Hepatocyte (in vitro differentiated cells): ENCODE results near the gene GPD2. TPM values are rescaled to one million over a fixed set of nuclear protein-coding genes. Genes with fewer than 3 reads are reported as not detected.

ENCODE experiments used
- DNase-seq: peaks from one replicate; pipeline ENCODE4 v3.0.0-alpha.2; 2016; ENCODE audit warnings: low spot score
- H2AFZ ChIP-seq: fragments of 200-600 bp; sonication (generic); 2 replicates; pipeline ENCODE4 v1.6.0; 2016; ENCODE audit warnings: antibody characterized with exemption, mild to moderate bottlenecking
- H3K27ac ChIP-seq: fragments of 200-600 bp; sonication (generic); 2 replicates; pipeline ENCODE4 v1.5.1; 2016; ENCODE audit warnings: mild to moderate bottlenecking
- H3K27me3 ChIP-seq: fragments of 200-600 bp; sonication (generic); 2 replicates; pipeline ENCODE4 v1.6.1; 2016
- H3K36me3 ChIP-seq: fragments of 200-600 bp; sonication (generic); replicated peaks from 2 replicates; pipeline ENCODE4 v1.5.1; 2016; ENCODE audit warnings: low read depth; ENCODE audit not compliant: insufficient read depth
- H3K4me1 ChIP-seq: fragments of 200-600 bp; sonication (generic); 2 replicates; pipeline ENCODE4 v1.5.1; 2016; ENCODE audit warnings: mild to moderate bottlenecking, moderate library complexity; ENCODE audit not compliant: insufficient read depth
- H3K4me2 ChIP-seq: fragments of 200-600 bp; sonication (generic); 2 replicates; pipeline ENCODE4 v1.6.0; 2016
- H3K4me3 ChIP-seq: fragments of 200-600 bp; sonication (generic); 2 replicates; pipeline ENCODE4 v1.5.1; 2016; ENCODE audit warnings: mild to moderate bottlenecking
- H3K79me2 ChIP-seq: fragments of 200-600 bp; sonication (generic); 2 replicates; pipeline ENCODE4 v1.6.0; 2017; ENCODE audit warnings: mild to moderate bottlenecking
- H3K9me2 ChIP-seq: fragments of 200-600 bp; sonication (generic); replicated peaks from 2 replicates; pipeline ENCODE4 v1.6.0; 2017; ENCODE audit warnings: mild to moderate bottlenecking; ENCODE audit not compliant: insufficient read depth
- H3K9me3 ChIP-seq: fragments of 200-600 bp; sonication (generic); 2 replicates; pipeline ENCODE4 v1.5.1; 2016; ENCODE audit warnings: low read depth, mild to moderate bottlenecking
- H4K20me1 ChIP-seq: fragments of 200-600 bp; sonication (generic); 2 replicates; pipeline ENCODE4 v1.6.0; 2016; ENCODE audit warnings: mild to moderate bottlenecking; ENCODE audit not compliant: insufficient read depth, poor library complexity, severe bottlenecking
- EZH2 ChIP-seq: fragments of 200-600 bp; sonication (generic); IDR thresholded peaks from 2 replicates; pipeline ENCODE4 v1.6.1; 2016; ENCODE audit warnings: antibody characterized with exemption, mild to moderate bottlenecking, borderline replicate concordance
- EZH2phosphoT487 ChIP-seq: fragments of 200-600 bp; sonication (generic); IDR thresholded peaks from one replicate; pipeline ENCODE4 v1.6.1; 2018; ENCODE audit warnings: antibody characterized with exemption, mild to moderate bottlenecking, low read depth, moderate library complexity; ENCODE audit not compliant: unreplicated experiment, severe bottlenecking
- WGBS: methylation state at CpG from one replicate; pipeline ENCODE4 v1.1.6; 2016; ENCODE audit warnings: low lambda C conversion rate; ENCODE audit errors: missing lambda C conversion rate; 5-methylcytosine and 5-hydroxymethylcytosine counted together
- polyA plus RNA-seq: library from polyadenylated mRNA; unstranded; fragments of >200 nt; fragmentation: Nextera tagmentation; extraction: Ambion mirVana; gene quantifications from 2 replicates; pipeline ENCODE4 v1.2.1, GENCODE V29; 2016
- total RNA-seq: library from RNA; depleted of rRNA; stranded (reverse); fragments of >200 nt; gene quantifications from 2 replicates; pipeline ENCODE4 v1.2.3, GENCODE V29; 2014
- TF ChIP-seq, protein P1 (sequence below): fragments of 200-600 bp; sonication (generic); IDR thresholded peaks from 2 replicates; pipeline ENCODE4 v1.5.1; 2016; ENCODE audit warnings: antibody characterized with exemption, mild to moderate bottlenecking; ENCODE audit not compliant: poor library complexity

Gene GPD2
- total and polyA plus RNA-seq, 2 experiments from 2014 or later = 10.8 to 71.7 TPM

DNA sequence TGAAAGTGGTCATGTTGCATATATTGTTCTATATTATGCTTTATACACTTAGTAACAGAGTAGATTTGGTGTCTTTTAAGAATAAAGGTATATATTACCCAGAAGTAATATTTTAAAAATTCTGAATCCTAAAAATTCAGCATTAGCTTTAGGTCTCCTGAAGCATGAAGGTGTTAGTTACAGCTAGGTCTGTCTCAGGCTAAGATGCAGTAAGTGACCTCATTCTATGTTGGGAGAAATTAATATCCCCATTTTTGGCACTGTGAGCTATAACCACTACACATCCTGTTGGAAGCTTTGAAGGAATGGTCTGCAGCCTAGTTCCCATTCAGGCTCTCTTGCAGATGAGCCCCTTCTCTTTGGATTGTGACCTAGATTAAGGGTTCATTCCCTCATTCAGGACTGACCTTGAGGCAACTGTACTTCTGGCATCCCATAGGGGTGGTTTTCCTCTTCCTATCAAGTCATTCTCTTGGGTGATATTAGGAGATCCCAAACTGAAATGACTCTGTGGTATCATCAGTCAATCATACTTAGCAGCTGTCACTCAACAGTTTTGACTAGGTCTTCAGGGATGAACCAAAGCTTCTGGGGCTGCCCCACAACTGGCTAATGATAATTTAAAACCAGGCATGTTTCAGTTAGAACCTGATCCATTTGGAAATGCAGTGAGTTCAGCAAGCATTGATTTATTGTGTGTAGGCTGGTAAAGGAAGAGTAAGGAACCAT lies 117.7 kb downstream of the GPD2 start:
- Histone ChIP-seq H3K4me3 (no peak overlapping the region), H3K9me2 (no peaks in the 10 kb centered on the region), H3K27me3 (no peaks in the 10 kb centered on the region), H3K79me2 (no peaks in the 10 kb centered on the region), H2AFZ (no peak overlapping the region), H3K36me3 (no peaks in the 10 kb centered on the region), H3K4me2 (no peak overlapping the region), H3K27ac (no peak overlapping the region), H3K4me1 (no peaks in the 10 kb centered on the region), H3K9me3 (no peaks in the 10 kb centered on the region), H4K20me1 (no peaks in the 10 kb centered on the region)
- TF ChIP-seq EZH2 (no peak), EZH2phosphoT487 (no peak)
- TF ChIP-seq, protein P1, sequence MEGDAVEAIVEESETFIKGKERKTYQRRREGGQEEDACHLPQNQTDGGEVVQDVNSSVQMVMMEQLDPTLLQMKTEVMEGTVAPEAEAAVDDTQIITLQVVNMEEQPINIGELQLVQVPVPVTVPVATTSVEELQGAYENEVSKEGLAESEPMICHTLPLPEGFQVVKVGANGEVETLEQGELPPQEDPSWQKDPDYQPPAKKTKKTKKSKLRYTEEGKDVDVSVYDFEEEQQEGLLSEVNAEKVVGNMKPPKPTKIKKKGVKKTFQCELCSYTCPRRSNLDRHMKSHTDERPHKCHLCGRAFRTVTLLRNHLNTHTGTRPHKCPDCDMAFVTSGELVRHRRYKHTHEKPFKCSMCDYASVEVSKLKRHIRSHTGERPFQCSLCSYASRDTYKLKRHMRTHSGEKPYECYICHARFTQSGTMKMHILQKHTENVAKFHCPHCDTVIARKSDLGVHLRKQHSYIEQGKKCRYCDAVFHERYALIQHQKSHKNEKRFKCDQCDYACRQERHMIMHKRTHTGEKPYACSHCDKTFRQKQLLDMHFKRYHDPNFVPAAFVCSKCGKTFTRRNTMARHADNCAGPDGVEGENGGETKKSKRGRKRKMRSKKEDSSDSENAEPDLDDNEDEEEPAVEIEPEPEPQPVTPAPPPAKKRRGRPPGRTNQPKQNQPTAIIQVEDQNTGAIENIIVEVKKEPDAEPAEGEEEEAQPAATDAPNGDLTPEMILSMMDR = no peak
- no peak for DNase-seq

- no peak overlapping the region for H3K27ac ChIP-seq
- no peak overlapping the region for H2AFZ ChIP-seq
- no peak for DNase-seq
- H3K4me2 ChIP-seq = no peak overlapping the region
- no peaks in the 10 kb centered on the region for H3K9me3 ChIP-seq
- no peaks in the 10 kb centered on the region for H3K27me3 ChIP-seq
- H3K4me3 ChIP-seq = no peak overlapping the region
- TF ChIP-seq, protein P1 = no peak
- no peak for TF ChIP-seq EZH2
- TF ChIP-seq EZH2phosphoT487 = no peak
- no peaks in the 10 kb centered on the region for H3K9me2 ChIP-seq
- H3K79me2 ChIP-seq = no peaks in the 10 kb centered on the region
- H4K20me1 ChIP-seq = no peaks in the 10 kb centered on the region
- 94% methylated on average over 3 of the region's 3 CpGs for WGBS
- H3K36me3 ChIP-seq = no peaks in the 10 kb centered on the region
- no peaks in the 10 kb centered on the region for H3K4me1 ChIP-seq
These were observed 125.1 kb downstream of the GPD2 start for GRCh38 chr2:156561326-156561725.

- Histone ChIP-seq H3K27ac (no peak overlapping the region), H4K20me1 (no peaks in the 10 kb centered on the region), H3K27me3 (no peaks in the 10 kb centered on the region), H3K4me2 (no peak overlapping the region), H3K9me3 (no peaks in the 10 kb centered on the region), H3K9me2 (no peaks in the 10 kb centered on the region), H3K4me3 (no peak overlapping the region), H3K4me1 (no peaks in the 10 kb centered on the region), H2AFZ (no peak overlapping the region), H3K36me3 (no peaks in the 10 kb centered on the region), H3K79me2 (no peaks in the 10 kb centered on the region)
- no peak for DNase-seq
- TF ChIP-seq, protein P1 = no peak
- TF ChIP-seq EZH2phosphoT487 (no peak), EZH2 (no peak)
- 64% methylated on average over 1 of the region's 1 CpG for WGBS
These were observed 125.9 kb downstream of the GPD2 start for GRCh38 chr2:156562124-156562523.
